B cell (primary cell): ENCODE results near the gene RRBP1. TPM values are rescaled to one million over a fixed set of nuclear protein-coding genes. Genes with fewer than 3 reads are reported as not detected.

ENCODE experiments used
- ATAC-seq: fragments of 200-7000 bp; cut with Tn5 transposase; one replicate; pipeline ENCODE4 v1.10.0; 2021; ENCODE audit warnings: low read depth, mild to moderate bottlenecking, moderate number of reproducible peaks, moderate library complexity
- CTCF ChIA-PET: fragments of 350-600 bp; sonication (Branson Sonifier 250); formaldehyde crosslinking; loops from one replicate; lab custom pipeline; 2021; ENCODE audit warnings: antibody characterized with exemption, inconsistent platforms; lab: Charles Lee
- POLR2A ChIA-PET: fragments of 350-600 bp; sonication (Branson Sonifier 250); formaldehyde crosslinking; loops from one replicate; lab custom pipeline; 2021; ENCODE audit warnings: antibody characterized with exemption; lab: Charles Lee
- DNase-seq: peaks from one replicate; pipeline ENCODE4 v3.0.0; 2013
- H2AFZ ChIP-seq: 2 replicates; pipeline ENCODE4 v1.6.1; 2012; ENCODE audit warnings: mild to moderate bottlenecking, low read depth, low read length; ENCODE audit not compliant: insufficient read depth, poor library complexity, severe bottlenecking
- H3K27ac ChIP-seq, 2 donors: 1 replicate in 1 of 2; 2 replicates in 1 of 2; pipeline ENCODE4 v1.5.1; 2012 to 2013; ENCODE audit warnings: low read length in 2 of 2, mild to moderate bottlenecking in 2 of 2, moderate library complexity in 1 of 2
- H3K27me3 ChIP-seq, 4 experiments: fragments of 200-600 bp in 1 of 4; sonication (generic) in 1 of 4; replicated peaks in 1 of 4; 1 replicate in 2 of 4; 2 replicates in 2 of 4; pipeline versions ENCODE4 v1.6.1 to v1.7.0; 2013 to 2016; ENCODE audit warnings: low read length in 3 of 4, mild to moderate bottlenecking in 2 of 4, mixed read lengths in 1 of 4, moderate library complexity in 1 of 4; ENCODE audit not compliant: insufficient read depth in 4 of 4, control insufficient read depth in 3 of 4; ENCODE audit errors: control extremely low read depth in 1 of 4
- H3K36me3 ChIP-seq, 2 experiments: replicated peaks in 1 of 2; 1 replicate in 1 of 2; 2 replicates in 1 of 2; pipeline versions ENCODE4 v1.6.1 to v1.7.1; 2013; ENCODE audit warnings: low read length in 1 of 2; ENCODE audit not compliant: insufficient read depth in 2 of 2, control insufficient read depth in 1 of 2; ENCODE audit errors: control extremely low read depth in 1 of 2, extremely low read depth in 1 of 2
- H3K4me1 ChIP-seq, 2 donors: fragments of 200-600 bp in 1 of 2; sonication (generic) in 1 of 2; 1 replicate in 1 of 2; 2 replicates in 1 of 2; pipeline versions ENCODE4 v1.5.1 to v1.6.1; 2013 to 2017; ENCODE audit warnings: low read length in 2 of 2; ENCODE audit not compliant: control insufficient read depth in 2 of 2, insufficient read depth in 2 of 2
- H3K4me2 ChIP-seq: replicated peaks from 2 replicates; pipeline ENCODE3; 2012; ENCODE audit warnings: mild to moderate bottlenecking, low read depth, low read length; ENCODE audit not compliant: poor library complexity, severe bottlenecking
- H3K4me3 ChIP-seq, 5 experiments: fragments of 200-600 bp in 1 of 5; sonication (generic) in 1 of 5; 1 replicate in 3 of 5; 2 replicates in 2 of 5; pipeline versions ENCODE4 v1.5.1 to v1.7.0; 2011 to 2016; ENCODE audit warnings: low read length in 4 of 5, mild to moderate bottlenecking in 4 of 5, low read depth in 2 of 5, control low read depth in 1 of 5, moderate library complexity in 1 of 5; ENCODE audit not compliant: insufficient read depth in 1 of 5; ENCODE audit errors: control extremely low read depth in 1 of 5, extremely low read depth in 1 of 5
- H3K79me2 ChIP-seq: fragments of 200-600 bp; sonication (generic); one replicate; pipeline ENCODE4 v1.6.0; 2016; ENCODE audit warnings: low read length; ENCODE audit not compliant: control insufficient read depth, insufficient read depth
- H3K9ac ChIP-seq: fragments of 200-600 bp; sonication (generic); 2 replicates; pipeline ENCODE4 v1.6.1; 2017; ENCODE audit warnings: mild to moderate bottlenecking, low read length, moderate library complexity
- H3K9me3 ChIP-seq, 3 donors: one replicate each; pipeline versions ENCODE4 v1.6.1 to v1.7.1; 2013; ENCODE audit warnings: low read length in 2 of 3; ENCODE audit not compliant: control insufficient read depth in 2 of 3, insufficient read depth in 1 of 3; ENCODE audit errors: control extremely low read depth in 1 of 3
- H4K20me1 ChIP-seq: 2 replicates; pipeline ENCODE4 v1.6.0; 2012; ENCODE audit warnings: mild to moderate bottlenecking, low read length; ENCODE audit not compliant: insufficient read depth, control insufficient read depth, poor library complexity, severe bottlenecking
- H3K27ac Mint-ChIP-seq: one replicate; pipeline ENCODE4 v1.8.0; 2021; ENCODE audit warnings: mixed read lengths
- H3K27me3 Mint-ChIP-seq: one replicate; pipeline ENCODE4 v1.8.0; 2021; ENCODE audit warnings: mixed read lengths
- H3K4me1 Mint-ChIP-seq: one replicate; pipeline ENCODE4 v1.8.0; 2021; ENCODE audit warnings: mixed read lengths
- H3K4me3 Mint-ChIP-seq: one replicate; pipeline ENCODE4 v1.8.0; 2021; ENCODE audit warnings: mixed read lengths
- H3K9me3 Mint-ChIP-seq: one replicate; pipeline ENCODE4 v1.8.0; 2022; ENCODE audit warnings: mixed read lengths; ENCODE audit not compliant: insufficient read depth
- CTCF ChIP-seq: fragments of 200-600 bp; IDR thresholded peaks from one replicate; pipeline ENCODE4 v1.8.0; 2022; ENCODE audit warnings: antibody characterized with exemption, mild to moderate bottlenecking
- EZH2 ChIP-seq: IDR thresholded peaks from 2 replicates; pipeline ENCODE4 v1.6.1; 2012; ENCODE audit warnings: borderline replicate concordance, low read depth, mild to moderate bottlenecking, moderate library complexity, low read length; ENCODE audit not compliant: insufficient read depth, poor library complexity, severe bottlenecking
- WGBS: methylation state at CpG from one replicate; pipeline ENCODE4 v1.1.5; 2013; ENCODE audit warnings: missing lambda C conversion rate; ENCODE audit not compliant: insufficient coverage; 5-methylcytosine and 5-hydroxymethylcytosine counted together
- intact Hi-C: fragments of 100-400 bp; cut with micrococcal nuclease; formaldehyde crosslinking; loops from one replicate; pipeline ENCODE4 v1.10.0; 2022
- polyA plus RNA-seq: library from polyadenylated mRNA; depleted of rRNA; stranded (reverse); fragments of >200 nt; gene quantifications from 2 replicates; pipeline ENCODE4 v1.2.3, GENCODE V29; 2012
- total RNA-seq, 2 donors: library from RNA; stranded (reverse); fragments of 120-200 nt in 1 of 2; gene quantifications; 1 replicate in 1 of 2; 2 replicates in 1 of 2; pipeline versions ENCODE4 v1.2.3 to v1.2.4, GENCODE V29; 2013 to 2022

The RRBP1 gene
- total and polyA plus RNA-seq, 2 donors (not counting 1 experiment from before 2014, with no cell fraction given): 10.9 to 27.5 TPM

DNA sequence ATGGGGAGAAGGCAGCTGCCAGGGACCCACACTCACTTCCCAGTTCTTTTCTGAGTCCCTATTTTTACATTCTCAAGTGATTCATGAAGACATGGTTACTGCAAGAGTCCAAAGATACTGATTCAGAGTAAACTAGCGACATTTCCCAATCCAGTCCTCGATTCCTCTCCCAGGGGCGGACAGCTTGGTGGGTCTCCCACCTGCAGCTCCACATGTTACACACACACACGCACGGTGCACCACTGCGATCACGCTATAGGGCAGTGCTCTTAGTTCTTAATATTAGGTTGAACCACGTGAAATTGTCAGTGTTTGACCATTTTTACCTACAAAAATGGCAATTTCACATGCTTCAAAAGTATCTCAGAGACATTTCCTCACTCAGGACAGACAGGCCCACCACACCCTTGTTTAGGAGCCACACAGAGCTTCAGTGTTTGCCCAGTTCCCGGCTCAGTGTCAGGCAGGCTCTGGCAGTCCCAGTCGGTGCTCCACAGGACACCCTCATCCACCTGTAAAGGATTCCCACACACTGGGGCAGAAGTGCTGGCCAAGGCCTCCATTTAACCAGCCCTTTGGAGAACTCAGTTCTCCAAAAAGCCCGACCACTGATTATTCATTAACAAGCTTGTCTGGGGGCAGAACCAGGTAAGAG, 51.8 kb downstream of the RRBP1 start:
- no peak overlapping the region for H3K4me3 ChIP-seq
- Mint-ChIP-seq H3K27me3 (no peaks in the 10 kb centered on the region), H3K9me3 (no peaks in the 10 kb centered on the region), H3K27ac (no peak overlapping the region), H3K4me1 (peaks cover 5% of the 10 kb centered on the region), H3K4me3 (no peak overlapping the region)
- H3K4me2 ChIP-seq: no peak overlapping the region
- H2AFZ ChIP-seq: no peak overlapping the region
- DNase-seq (no peak), ATAC-seq (no peak)
- H3K4me1 ChIP-seq: peaks cover 2 to 7% of the 10 kb centered on the region in 2 donors
- H3K27me3 ChIP-seq: no peaks in the 10 kb centered on the region
- H4K20me1 ChIP-seq: no peaks in the 10 kb centered on the region
- CTCF ChIA-PET: no interaction called here
- TF ChIP-seq CTCF (no peak), EZH2 (no peak)
- no peak overlapping the region for H3K27ac ChIP-seq
- peaks cover 0 to 39% of the 10 kb centered on the region in 2 experiments for H3K36me3 ChIP-seq
- no peak overlapping the region for H3K9ac ChIP-seq
- intact Hi-C loops: no loop called here
- H3K9me3 ChIP-seq: no peaks in the 10 kb centered on the region
- POLR2A ChIA-PET: no interaction called here
- WGBS: 95% methylated on average over 7 of the region's 11 CpGs
- no peaks in the 10 kb centered on the region for H3K79me2 ChIP-seq

GRCh38 chr20:17629678-17630089, 52.4 kb downstream of the RRBP1 start:
- Histone ChIP-seq H3K27me3 (no peaks in the 10 kb centered on the region), H3K27ac (no peak overlapping the region), H3K9me3 (no peaks in the 10 kb centered on the region), H3K36me3 (peaks cover 0 to 38% of the 10 kb centered on the region in 2 experiments), H2AFZ (no peak overlapping the region), H3K4me2 (no peak overlapping the region), H3K9ac (no peak overlapping the region), H3K4me1 (peaks cover 0 to 2% of the 10 kb centered on the region in 2 donors), H3K4me3 (no peak overlapping the region), H3K79me2 (no peaks in the 10 kb centered on the region), H4K20me1 (no peaks in the 10 kb centered on the region)
- no peaks in the 10 kb centered on the region for H3K9me3 Mint-ChIP-seq
- 98% methylated on average over 21 of the region's 21 CpGs for WGBS
- intact Hi-C loops: no loop called here
- TF ChIP-seq EZH2: no peak
- no peak for TF ChIP-seq CTCF
- ChIA-PET POLR2A (no interaction called here), CTCF (no interaction called here)
- no peak overlapping the region for H3K4me3 Mint-ChIP-seq
- no peaks in the 10 kb centered on the region for H3K4me1 Mint-ChIP-seq
- ATAC-seq (no peak), DNase-seq (no peak)
- H3K27ac Mint-ChIP-seq: no peak overlapping the region
- no peaks in the 10 kb centered on the region for H3K27me3 Mint-ChIP-seq
